ENCODE results near the gene COPS9. TPM values are rescaled to one million over a fixed set of nuclear protein-coding genes. Genes with fewer than 3 reads are reported as not detected.

COPS9 gene
- total RNA-seq, 4 donors from 2014 or later = 179 to 254 (median 197) TPM

- DNase-seq (ENCODE audit: extremely low spot score) = no peak
- H3K4me1 ChIP-seq = no peaks in the 10 kb centered on the region
- intact Hi-C loops (cut with DNase I) = no loop called here
- no peaks in the 10 kb centered on the region for H3K9me3 ChIP-seq
- no peak overlapping the region for H3K27ac ChIP-seq (replicated peaks in 1 of 4)
- H3K4me3 ChIP-seq = no peak overlapping the region
- peaks cover 0 to 66% (median 0%) of the 10 kb centered on the region in 4 donors for H3K27me3 ChIP-seq
- WGBS = 92% methylated on average over 4 of the region's 4 CpGs
- no peaks in the 10 kb centered on the region for H3K36me3 ChIP-seq
- TF ChIP-seq POLR2AphosphoS5 (IDR thresholded peaks at IDR 0.05) (no peak), POLR2A (IDR thresholded peaks at IDR 0.05; ENCODE audit: low read depth) (no peak), EP300 (IDR thresholded peaks at IDR 0.05) (no peak)
- TF ChIP-seq, protein P1, sequence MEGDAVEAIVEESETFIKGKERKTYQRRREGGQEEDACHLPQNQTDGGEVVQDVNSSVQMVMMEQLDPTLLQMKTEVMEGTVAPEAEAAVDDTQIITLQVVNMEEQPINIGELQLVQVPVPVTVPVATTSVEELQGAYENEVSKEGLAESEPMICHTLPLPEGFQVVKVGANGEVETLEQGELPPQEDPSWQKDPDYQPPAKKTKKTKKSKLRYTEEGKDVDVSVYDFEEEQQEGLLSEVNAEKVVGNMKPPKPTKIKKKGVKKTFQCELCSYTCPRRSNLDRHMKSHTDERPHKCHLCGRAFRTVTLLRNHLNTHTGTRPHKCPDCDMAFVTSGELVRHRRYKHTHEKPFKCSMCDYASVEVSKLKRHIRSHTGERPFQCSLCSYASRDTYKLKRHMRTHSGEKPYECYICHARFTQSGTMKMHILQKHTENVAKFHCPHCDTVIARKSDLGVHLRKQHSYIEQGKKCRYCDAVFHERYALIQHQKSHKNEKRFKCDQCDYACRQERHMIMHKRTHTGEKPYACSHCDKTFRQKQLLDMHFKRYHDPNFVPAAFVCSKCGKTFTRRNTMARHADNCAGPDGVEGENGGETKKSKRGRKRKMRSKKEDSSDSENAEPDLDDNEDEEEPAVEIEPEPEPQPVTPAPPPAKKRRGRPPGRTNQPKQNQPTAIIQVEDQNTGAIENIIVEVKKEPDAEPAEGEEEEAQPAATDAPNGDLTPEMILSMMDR (IDR thresholded peaks at IDR 0.05) = no peak
Measured at GRCh38 chr2:240163844-240164574, 27.9 kb upstream of the COPS9 start.

DNA sequence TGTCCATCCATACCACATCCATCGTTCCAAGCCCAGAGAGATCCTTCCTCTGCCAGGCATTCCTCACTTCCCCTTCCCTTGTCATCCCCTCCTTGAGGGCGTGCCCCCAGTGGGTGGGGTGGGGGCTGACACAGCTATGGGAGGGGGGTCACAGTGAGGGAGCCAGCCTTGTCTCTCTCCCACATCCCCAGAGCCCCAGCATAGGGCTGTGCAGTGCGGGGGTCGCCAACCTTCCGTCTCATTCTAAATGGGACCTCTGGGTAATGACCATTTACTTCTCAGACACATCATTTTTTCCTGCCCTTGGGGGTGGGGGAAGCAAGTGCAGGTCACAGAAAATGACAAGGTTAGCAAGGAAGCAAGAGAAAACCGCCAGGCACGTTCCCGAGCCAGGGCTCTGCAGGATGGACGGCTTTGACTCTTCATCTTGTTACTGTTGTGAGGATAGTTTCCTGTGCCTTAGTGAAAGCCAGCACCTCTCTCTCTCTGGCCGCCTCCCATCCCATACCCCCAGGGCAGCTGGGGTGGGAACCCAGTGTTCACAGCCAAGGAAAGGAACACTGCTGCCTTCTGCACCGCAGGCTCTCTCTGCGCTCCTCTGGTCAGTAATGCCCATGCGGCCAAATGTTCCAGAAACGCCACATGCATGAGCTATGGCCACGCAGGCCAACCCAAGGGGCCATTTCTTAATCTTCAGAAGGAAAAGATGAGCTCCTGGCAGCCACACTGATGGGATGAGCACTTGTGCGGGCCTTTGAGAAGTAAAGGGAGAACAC lies 27.0 kb upstream of the COPS9 start:
- Histone ChIP-seq H3K27me3 (peaks cover 0 to 57% (median 0%) of the 10 kb centered on the region in 4 donors), H3K4me1 (no peaks in the 10 kb centered on the region), H3K27ac (replicated peaks in 1 of 4) (no peak overlapping the region), H3K9me3 (no peaks in the 10 kb centered on the region), H3K4me3 (no peak overlapping the region), H3K36me3 (no peaks in the 10 kb centered on the region)
- intact Hi-C loops (cut with DNase I) = no loop called here
- WGBS = 59% methylated on average over 16 of the region's 16 CpGs
- DNase-seq (ENCODE audit: extremely low spot score) = no peak
- TF ChIP-seq, protein P1 (IDR thresholded peaks at IDR 0.05) = no peak
- TF ChIP-seq EP300 (IDR thresholded peaks at IDR 0.05) (no peak), POLR2A (IDR thresholded peaks at IDR 0.05; ENCODE audit: low read depth) (no peak), POLR2AphosphoS5 (IDR thresholded peaks at IDR 0.05) (no peak)

GRCh38 chr2:240162531-240162930 lies 26.4 kb upstream of the COPS9 start:
- DNase-seq (ENCODE audit: extremely low spot score) = no peak
- Histone ChIP-seq H3K27me3 (peaks cover 0 to 55% (median 0%) of the 10 kb centered on the region in 4 donors), H3K9me3 (no peaks in the 10 kb centered on the region), H3K4me3 (no peak overlapping the region), H3K4me1 (no peaks in the 10 kb centered on the region), H3K27ac (replicated peaks in 1 of 4) (no peak overlapping the region), H3K36me3 (no peaks in the 10 kb centered on the region)
- 74% methylated on average over 6 of the region's 6 CpGs for WGBS
- no peak for TF ChIP-seq POLR2A (IDR thresholded peaks at IDR 0.05; ENCODE audit: low read depth)
- no peak for TF ChIP-seq EP300 (IDR thresholded peaks at IDR 0.05)
- TF ChIP-seq, protein P1 (IDR thresholded peaks at IDR 0.05) = no peak
- no peak for TF ChIP-seq POLR2AphosphoS5 (IDR thresholded peaks at IDR 0.05)
- intact Hi-C loops (cut with DNase I) = no loop called here

- no peaks in the 10 kb centered on the region for H3K36me3 ChIP-seq
- H3K27me3 ChIP-seq = peaks cover 0 to 55% (median 0%) of the 10 kb centered on the region in 4 donors
- H3K9me3 ChIP-seq = no peaks in the 10 kb centered on the region
- no peak for DNase-seq (ENCODE audit: extremely low spot score)
- intact Hi-C loops (cut with DNase I) = no loop called here
- H3K4me3 ChIP-seq = no peak overlapping the region
- TF ChIP-seq EP300 (IDR thresholded peaks at IDR 0.05) = no peak
- TF ChIP-seq POLR2A (IDR thresholded peaks at IDR 0.05; ENCODE audit: low read depth) = no peak
- no peak for TF ChIP-seq POLR2AphosphoS5 (IDR thresholded peaks at IDR 0.05)
- TF ChIP-seq, protein P1 (IDR thresholded peaks at IDR 0.05) = no peak
- WGBS = 75% methylated on average over 5 of the region's 5 CpGs
- no peaks in the 10 kb centered on the region for H3K4me1 ChIP-seq
- no peak overlapping the region for H3K27ac ChIP-seq (replicated peaks in 1 of 4)
Measured at GRCh38 chr2:240162032-240162431, 25.9 kb upstream of the COPS9 start.

Data from esophagus muscularis mucosa (tissue), 4 donors.